ENCODE data around the gene CD22. TPM values are rescaled to one million over a fixed set of nuclear protein-coding genes. Genes with fewer than 3 reads are reported as not detected.

Gene CD22
- total and polyA plus RNA-seq, 2 of the 8 experiments (the other 6 are each of a cell fraction or from before 2014, with no cell fraction given): 0.06 to 0.60 TPM

GRCh38 chr19:35381318-35381717, 52.3 kb downstream of the CD22 start:
- Histone ChIP-seq H4K8ac (ENCODE audit: extremely low read depth, insufficient read depth, low read length) (no peak overlapping the region), H3K4me3 (ENCODE audit: extremely low read depth in 1 of 4, insufficient read depth in 2 of 4, low read depth in 3 of 4, low read length in 4 of 4) (no peak overlapping the region), H3K4me1 (replicated peaks in 1 of 4; ENCODE audit: control insufficient read depth in 3 of 4, insufficient read depth in 4 of 4, low read length in 3 of 4) (no peaks in the 10 kb centered on the region), H3K36me3 (ENCODE audit: control insufficient read depth in 2 of 4, insufficient read depth in 4 of 4, low read length in 3 of 4) (no peaks in the 10 kb centered on the region), H3K79me2 (ENCODE audit: control insufficient read depth in 1 of 2, insufficient read depth in 2 of 2, low read length in 2 of 2) (no peaks in the 10 kb centered on the region), H3K23me2 (ENCODE audit: low read depth, low read length) (no peaks in the 10 kb centered on the region), H3K14ac (ENCODE audit: insufficient read length) (no peak overlapping the region), H3K9ac (replicated peaks in 1 of 4; ENCODE audit: extremely low read depth in 1 of 4, low read depth in 3 of 4, low read length in 3 of 4) (no peak overlapping the region), H4K20me1 (replicated peaks in 1 of 2; ENCODE audit: control insufficient read depth in 1 of 2, insufficient read depth in 2 of 2, low read length in 2 of 2) (no peaks in the 10 kb centered on the region), H2BK12ac (ENCODE audit: low read depth, low read length) (no peak overlapping the region), H4K91ac (replicated peaks; ENCODE audit: insufficient read length, low read length) (no peak overlapping the region), H3K23ac (ENCODE audit: insufficient read length) (no peak overlapping the region), H3K27ac (ENCODE audit: low read depth, low read length) (no peak overlapping the region), H4K5ac (ENCODE audit: insufficient read length, low read depth, low read length) (no peak overlapping the region), H3K4me2 (ENCODE audit: insufficient read depth in 1 of 2, low read depth in 2 of 2, low read length in 2 of 2) (no peak overlapping the region), H2BK20ac (ENCODE audit: low read length) (no peak overlapping the region), H2BK120ac (replicated peaks; ENCODE audit: low read depth, low read length) (no peak overlapping the region), H3K18ac (ENCODE audit: extremely low read depth, low read length) (no peak overlapping the region), H3K27me3 (replicated peaks in 1 of 4; ENCODE audit: control insufficient read depth in 3 of 4, extremely low read depth in 1 of 4, insufficient read depth in 3 of 4, low read length in 3 of 4) (no peaks in the 10 kb centered on the region; a peak in 1 of 7 replicates), H2AK5ac (ENCODE audit: low read depth, low read length) (no peak overlapping the region), H3K79me1 (ENCODE audit: low read depth, low read length) (no peaks in the 10 kb centered on the region), H2AFZ (ENCODE audit: low read length) (no peak overlapping the region), H3K56ac (replicated peaks; ENCODE audit: insufficient read length, low read depth, low read length) (no peak overlapping the region), H2BK5ac (ENCODE audit: low read depth, low read length) (no peak overlapping the region), H3K9me3 (ENCODE audit: insufficient read depth in 2 of 2, low read depth in 1 of 2, low read length in 1 of 2) (peaks cover 23% of the 10 kb centered on the region in 2 experiments), H2BK15ac (ENCODE audit: low read length) (no peak overlapping the region), H3K4ac (replicated peaks; ENCODE audit: insufficient read length, low read depth, low read length) (no peak overlapping the region)
- no peak for DNase-seq (ENCODE audit: low read depth in 1 of 2, low spot score in 2 of 2)
- no peak for TF ChIP-seq TEAD4 (IDR thresholded peaks at IDR 0.05; ENCODE audit: low read depth, low read length)
- no peak for TF ChIP-seq EZH2 (IDR thresholded peaks at IDR 0.05; ENCODE audit: low read depth, low read length, severe bottlenecking)
- TF ChIP-seq BRCA1 (IDR thresholded peaks at IDR 0.05; ENCODE audit: low read depth, low read length): no peak
- no peak for TF ChIP-seq GABPA (IDR thresholded peaks at IDR 0.05; ENCODE audit: borderline replicate concordance, insufficient read depth, low read length)
- TF ChIP-seq RAD21 (IDR thresholded peaks at IDR 0.05 in 1 of 2, conservative IDR thresholded peaks at IDR 0.05 in 1 of 2; ENCODE audit: low read depth in 2 of 2, low read length in 2 of 2): no peak
- no peak for TF ChIP-seq POU5F1 (IDR thresholded peaks at IDR 0.05; ENCODE audit: low read depth, low read length)
- WGBS, 2 experiments (ENCODE audit: extremely low coverage in 1 of 2, insufficient coverage in 1 of 2, insufficient read length in 1 of 2, insufficient replicate concordance in 2 of 2, low coverage in 1 of 2, low lambda C conversion rate in 2 of 2, missing lambda C conversion rate in 1 of 2): 72% methylated on average over 3 of the region's 3 CpGs; no CpG with 5 or more reads in 1 of the 2 experiments
- no peak for FAIRE-seq
- ChIA-PET POLR2A (ENCODE audit: partially characterized antibody) (no interaction called here), CTCF (ENCODE audit: partially characterized antibody) (interaction anchor here (1.8 kb wide), 1 partner anchor 29 kb away, joined by 5 read pairs; no protein-coding TSS in a partner anchor)

Measured in H1 (cell line).